ENCODE measurements around the gene EIF4A3. TPM values are rescaled to one million over a fixed set of nuclear protein-coding genes. Genes with fewer than 3 reads are reported as not detected.

Gene EIF4A3
- total and polyA plus RNA-seq, 4 donors: 29.0 to 35.1 (median 33.4) TPM

- TF ChIP-seq YY1 (IDR thresholded peaks at IDR 0.05): no peak
Measured at GRCh38 chr17:80107231-80108021, 39.5 kb downstream of the EIF4A3 start (continued).

- DNase-seq (ENCODE audit: low spot score): no peak
- Histone ChIP-seq H3K27ac (ENCODE audit: low read depth in 1 of 2, low read length in 2 of 2) (no peak overlapping the region), H3K9ac (ENCODE audit: low read depth in 1 of 2, low read length in 2 of 2) (no peak overlapping the region), H3K4me1 (ENCODE audit: control insufficient read depth in 4 of 4, insufficient read depth in 4 of 4, low read length in 3 of 4) (peaks cover 0 to 10% (median 7%) of the 10 kb centered on the region in 4 donors), H3K9me3 (ENCODE audit: control insufficient read depth in 4 of 4, low read length in 3 of 4) (no peaks in the 10 kb centered on the region), H3K4me3 (ENCODE audit: low read depth in 1 of 3, low read length in 3 of 3) (no peak overlapping the region), H3K36me3 (ENCODE audit: control insufficient read depth in 4 of 4, insufficient read depth in 3 of 4, low read depth in 1 of 4, low read length in 3 of 4) (no peaks in the 10 kb centered on the region), H3K27me3 (ENCODE audit: control insufficient read depth in 4 of 4, insufficient read depth in 4 of 4, low read length in 3 of 4) (no peaks in the 10 kb centered on the region)
- 86% methylated on average over 12 of the region's 12 CpGs for WGBS
- TF ChIP-seq YY1 (IDR thresholded peaks at IDR 0.05) (no peak), CTCF (IDR thresholded peaks at IDR 0.05; ENCODE audit: low read depth, low read length, missing input control) (no peak), FOXA2 (IDR thresholded peaks at IDR 0.05) (no peak), RAD21 (IDR thresholded peaks at IDR 0.05) (no peak), GABPA (IDR thresholded peaks at IDR 0.05 in 1 of 2, conservative IDR thresholded peaks at IDR 0.05 in 1 of 2) (no peak), JUND (IDR thresholded peaks at IDR 0.05) (no peak), ZBTB33 (IDR thresholded peaks at IDR 0.05) (no peak), HNF4A (conservative IDR thresholded peaks at IDR 0.05) (no peak), ATF3 (IDR thresholded peaks at IDR 0.05) (no peak), FOXA1 (IDR thresholded peaks at IDR 0.05) (no peak), REST (IDR thresholded peaks at IDR 0.05) (no peak)
Measured at GRCh38 chr17:80106751-80107150, 40.2 kb downstream of the EIF4A3 start.

GRCh38 chr17:80106176-80106575 lies 40.8 kb downstream of the EIF4A3 start:
- Histone ChIP-seq H3K9ac (ENCODE audit: low read depth in 1 of 2, low read length in 2 of 2) (no peak overlapping the region), H3K36me3 (ENCODE audit: control insufficient read depth in 4 of 4, insufficient read depth in 3 of 4, low read depth in 1 of 4, low read length in 3 of 4) (no peaks in the 10 kb centered on the region), H3K27ac (ENCODE audit: low read depth in 1 of 2, low read length in 2 of 2) (no peak overlapping the region), H3K9me3 (ENCODE audit: control insufficient read depth in 4 of 4, low read length in 3 of 4) (no peaks in the 10 kb centered on the region), H3K4me1 (ENCODE audit: control insufficient read depth in 4 of 4, insufficient read depth in 4 of 4, low read length in 3 of 4) (peaks cover 0 to 12% (median 8%) of the 10 kb centered on the region in 4 donors), H3K27me3 (ENCODE audit: control insufficient read depth in 4 of 4, insufficient read depth in 4 of 4, low read length in 3 of 4) (no peaks in the 10 kb centered on the region), H3K4me3 (ENCODE audit: low read depth in 1 of 3, low read length in 3 of 3) (no peak overlapping the region)
- no peak for DNase-seq (ENCODE audit: low spot score)
- WGBS: 85% methylated on average over 10 of the region's 10 CpGs
- TF ChIP-seq MAX (IDR thresholded peaks at IDR 0.05) (no peak), NR2F2 (IDR thresholded peaks at IDR 0.05) (no peak), ATF3 (IDR thresholded peaks at IDR 0.05) (no peak), FOXA1 (IDR thresholded peaks at IDR 0.05) (no peak), ZBTB33 (IDR thresholded peaks at IDR 0.05) (no peak), EGR1 (IDR thresholded peaks at IDR 0.05; ENCODE audit: low read depth in 2 of 2) (no peak), SP1 (IDR thresholded peaks at IDR 0.05) (no peak), HNF4G (IDR thresholded peaks at IDR 0.05) (no peak), YY1 (IDR thresholded peaks at IDR 0.05) (no peak), GABPA (IDR thresholded peaks at IDR 0.05 in 1 of 2, conservative IDR thresholded peaks at IDR 0.05 in 1 of 2) (no peak), RXRA (IDR thresholded peaks at IDR 0.05) (no peak)

Data from liver (tissue), 9 donors.